NCI-H1417 treated with DMSO at 0.1 percent for 48 hours (cell line): ENCODE data around the gene NPEPL1.
"Not testable (repeated sequence)": the region's sequence is repeated elsewhere in the genome, so short reads cannot be mapped to it uniquely, and the experiment has no call there.

ENCODE experiments used
- DNase-seq: peaks from one replicate; lab custom pipeline; 2025; lab: John Stamatoyannopoulos, UW

NPEPL1 gene

GRCh38 chr20:58692579-58693225 is at the start of gene NPEPL1:
Gene NPEPL1 (plus strand): TSS chr20:58692800. CDS start chr20:58692901, 101 bp downstream.
- DNase-seq: no peak

- DNase-seq: not testable (repeated sequence)
These were observed 49.7 kb upstream of the NPEPL1 start for GRCh38 chr20:58642896-58643295.

GRCh38 chr20:58645412-58645968 is 47.1 kb upstream of the NPEPL1 start:
- no peak for DNase-seq

- no peak for DNase-seq
These were observed 46.3 kb upstream of the NPEPL1 start for GRCh38 chr20:58646257-58646656.

GRCh38 chr20:58646703-58647102 is 45.9 kb upstream of the NPEPL1 start:
- no peak for DNase-seq

- DNase-seq: no peak
These were observed 45.3 kb upstream of the NPEPL1 start for GRCh38 chr20:58647162-58647795.

- no peak for DNase-seq
These were observed 44.7 kb upstream of the NPEPL1 start for GRCh38 chr20:58647796-58648501.

- DNase-seq: not testable (repeated sequence)
These were observed 44.1 kb upstream of the NPEPL1 start for GRCh38 chr20:58648502-58648825.

- DNase-seq: no peak
These were observed 43.1 kb upstream of the NPEPL1 start for GRCh38 chr20:58649288-58650180.

GRCh38 chr20:58650181-58650775 is 42.3 kb upstream of the NPEPL1 start:
- no peak for DNase-seq

- peak; percentile 55 for DNase-seq
These were observed 41.6 kb upstream of the NPEPL1 start, which contains the start of gene STX16 for GRCh38 chr20:58650776-58651558. Gene STX16 (plus strand): TSS chr20:58651283. CDS start chr20:58652007, 724 bp downstream.

- DNase-seq: no peak
These were observed 41.0 kb upstream of the NPEPL1 start for GRCh38 chr20:58651559-58651945.

GRCh38 chr20:58651946-58652605 is 40.5 kb upstream of the NPEPL1 start:
- DNase-seq: no peak

GRCh38 chr20:58652606-58653294 is 39.9 kb upstream of the NPEPL1 start:
- DNase-seq: no peak

- no peak for DNase-seq
These were observed 38.3 kb upstream of the NPEPL1 start for GRCh38 chr20:58654337-58654736.

- DNase-seq: no peak
These were observed 37.1 kb upstream of the NPEPL1 start for GRCh38 chr20:58655328-58656107.

GRCh38 chr20:58656831-58657230 is 35.8 kb upstream of the NPEPL1 start:
- no peak for DNase-seq

- DNase-seq: no peak
These were observed 35.3 kb upstream of the NPEPL1 start for GRCh38 chr20:58657262-58657661.

- no peak for DNase-seq
These were observed 34.6 kb upstream of the NPEPL1 start for GRCh38 chr20:58657986-58658385.
